SU-DHL-6 (cell line): ENCODE results near the gene LHX3.

ENCODE experiments used
- H2AFZ ChIP-seq: fragments of 200-600 bp; sonication (generic); 2 replicates; pipeline ENCODE4 v1.6.1; 2014; ENCODE audit warnings: low read depth, mild to moderate bottlenecking, moderate library complexity, mixed read lengths, antibody characterized with exemption, low read length; ENCODE audit not compliant: severe bottlenecking
- H3F3A ChIP-seq: fragments of 200-600 bp; shearing (Covaris generic); 2 replicates; pipeline ENCODE4 v1.6.0; 2016; ENCODE audit warnings: antibody characterized with exemption, mild to moderate bottlenecking; ENCODE audit not compliant: insufficient read depth
- H3K27ac ChIP-seq: fragments of 200-600 bp; sonication (generic); 2 replicates; pipeline ENCODE4 v1.5.1; 2016; ENCODE audit warnings: low read depth, mild to moderate bottlenecking, low read length, moderate library complexity, mixed read lengths
- H3K27me3 ChIP-seq: fragments of 200-600 bp; sonication (generic), shearing (Covaris generic); 2 replicates; pipeline ENCODE4 v1.6.0; 2014; ENCODE audit warnings: mild to moderate bottlenecking, low read length
- H3K36me3 ChIP-seq: fragments of 200-600 bp; sonication (generic); 2 replicates; pipeline ENCODE4 v1.6.1; 2014; ENCODE audit warnings: mild to moderate bottlenecking, low read length, mixed read lengths
- H3K4me2 ChIP-seq: fragments of 300-600, 200-600 bp; shearing (Covaris generic), sonication (generic); 2 replicates; pipeline ENCODE4 v1.6.0; 2014; ENCODE audit warnings: low read length, low read depth, mild to moderate bottlenecking; ENCODE audit not compliant: poor library complexity, severe bottlenecking
- H3K4me3 ChIP-seq: fragments of 200-600 bp; sonication (generic); 2 replicates; pipeline ENCODE4 v1.5.1; 2014; ENCODE audit warnings: antibody characterized with exemption, low read length, mild to moderate bottlenecking, mixed read lengths; ENCODE audit not compliant: insufficient read depth, poor library complexity, severe bottlenecking
- H3K79me2 ChIP-seq: fragments of 200-600 bp; sonication (generic); 2 replicates; pipeline ENCODE4 v1.6.1; 2014; ENCODE audit warnings: mild to moderate bottlenecking, low read length, moderate library complexity; ENCODE audit not compliant: insufficient read depth
- H3K9ac ChIP-seq: fragments of 200-600 bp; sonication (generic); 2 replicates; pipeline ENCODE4 v1.7.0; 2014; ENCODE audit warnings: mild to moderate bottlenecking, low read length
- H3K9me2 ChIP-seq: fragments of 200-600 bp; sonication (generic); replicated peaks from 2 replicates; pipeline ENCODE4 v1.6.1; 2014; ENCODE audit warnings: low read length; ENCODE audit not compliant: insufficient read depth
- H3K9me3 ChIP-seq: fragments of 200-600 bp; sonication (generic); 2 replicates; pipeline ENCODE4 v1.6.1; 2014; ENCODE audit warnings: low read length, mixed read lengths; ENCODE audit not compliant: insufficient read depth
- H4K20me1 ChIP-seq: fragments of 200-600 bp; sonication (generic); 2 replicates; pipeline ENCODE4 v1.6.1; 2014; ENCODE audit warnings: low read depth, mild to moderate bottlenecking, antibody characterized with exemption, low read length, moderate library complexity, mixed read lengths
- EZH2phosphoT487 ChIP-seq: fragments of 200-600 bp; sonication (generic), shearing (Covaris generic); conservative IDR thresholded peaks from 2 replicates; pipeline ENCODE4 v1.6.1; 2018; ENCODE audit warnings: mild to moderate bottlenecking, antibody characterized with exemption, low read length, moderate library complexity, mixed read lengths
- TF ChIP-seq, protein P1 (sequence below): fragments of 200-600 bp; sonication (generic); IDR thresholded peaks from one replicate; pipeline ENCODE4 v1.5.1; 2017; ENCODE audit warnings: antibody characterized with exemption, mild to moderate bottlenecking, low read length, moderate library complexity; ENCODE audit not compliant: insufficient read depth, poor library complexity, severe bottlenecking

The LHX3 gene

GRCh38 chr9:136189394-136190236 is 15.3 kb downstream of the LHX3 start:
- no peaks in the 10 kb centered on the region for H3F3A ChIP-seq
- no peaks in the 10 kb centered on the region for H4K20me1 ChIP-seq
- no peaks in the 10 kb centered on the region for H3K36me3 ChIP-seq
- H3K79me2 ChIP-seq, result no peaks in the 10 kb centered on the region
- H2AFZ ChIP-seq, result no peak overlapping the region
- no peak overlapping the region for H3K4me2 ChIP-seq
- no peak overlapping the region for H3K27ac ChIP-seq
- TF ChIP-seq EZH2phosphoT487, result no peak
- TF ChIP-seq, protein P1, sequence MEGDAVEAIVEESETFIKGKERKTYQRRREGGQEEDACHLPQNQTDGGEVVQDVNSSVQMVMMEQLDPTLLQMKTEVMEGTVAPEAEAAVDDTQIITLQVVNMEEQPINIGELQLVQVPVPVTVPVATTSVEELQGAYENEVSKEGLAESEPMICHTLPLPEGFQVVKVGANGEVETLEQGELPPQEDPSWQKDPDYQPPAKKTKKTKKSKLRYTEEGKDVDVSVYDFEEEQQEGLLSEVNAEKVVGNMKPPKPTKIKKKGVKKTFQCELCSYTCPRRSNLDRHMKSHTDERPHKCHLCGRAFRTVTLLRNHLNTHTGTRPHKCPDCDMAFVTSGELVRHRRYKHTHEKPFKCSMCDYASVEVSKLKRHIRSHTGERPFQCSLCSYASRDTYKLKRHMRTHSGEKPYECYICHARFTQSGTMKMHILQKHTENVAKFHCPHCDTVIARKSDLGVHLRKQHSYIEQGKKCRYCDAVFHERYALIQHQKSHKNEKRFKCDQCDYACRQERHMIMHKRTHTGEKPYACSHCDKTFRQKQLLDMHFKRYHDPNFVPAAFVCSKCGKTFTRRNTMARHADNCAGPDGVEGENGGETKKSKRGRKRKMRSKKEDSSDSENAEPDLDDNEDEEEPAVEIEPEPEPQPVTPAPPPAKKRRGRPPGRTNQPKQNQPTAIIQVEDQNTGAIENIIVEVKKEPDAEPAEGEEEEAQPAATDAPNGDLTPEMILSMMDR, result no peak
- H3K9me2 ChIP-seq, result no peaks in the 10 kb centered on the region
- H3K4me3 ChIP-seq, result no peak overlapping the region
- no peaks in the 10 kb centered on the region for H3K9me3 ChIP-seq
- H3K27me3 ChIP-seq, result no peaks in the 10 kb centered on the region
- no peak overlapping the region for H3K9ac ChIP-seq

- Histone ChIP-seq H3K4me3 (no peak overlapping the region), H3K79me2 (no peaks in the 10 kb centered on the region), H3K9me2 (no peaks in the 10 kb centered on the region), H2AFZ (no peak overlapping the region), H3K27me3 (no peaks in the 10 kb centered on the region), H3K27ac (no peak overlapping the region), H3K36me3 (no peaks in the 10 kb centered on the region), H3F3A (no peaks in the 10 kb centered on the region), H3K9me3 (no peaks in the 10 kb centered on the region), H3K4me2 (no peak overlapping the region), H4K20me1 (no peaks in the 10 kb centered on the region), H3K9ac (no peak overlapping the region)
- TF ChIP-seq EZH2phosphoT487, result no peak
- TF ChIP-seq, protein P1, result no peak
These were observed 17.0 kb downstream of the LHX3 start for GRCh38 chr9:136187683-136188586.

DNA sequence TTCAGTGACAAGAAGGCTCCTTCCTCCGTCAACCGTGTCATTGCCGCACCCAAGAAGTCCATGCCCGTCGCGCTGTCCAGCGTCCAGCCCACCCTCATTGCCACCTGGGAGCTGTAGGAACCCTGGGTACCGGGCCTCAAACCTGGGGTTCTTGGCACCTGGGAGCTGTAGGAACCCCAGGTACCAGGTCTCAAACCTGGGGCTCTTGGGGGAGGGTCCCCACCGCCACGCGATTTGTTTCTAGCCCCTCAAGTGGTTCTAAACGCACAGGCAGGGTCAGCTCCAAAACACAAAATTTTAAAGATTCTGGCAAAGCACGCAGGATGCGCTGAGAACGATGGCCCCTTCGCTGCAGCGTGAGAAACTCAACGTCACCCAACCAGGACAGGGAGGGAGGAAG is 17.7 kb downstream of the LHX3 start:
- Histone ChIP-seq H3K9me2 (no peaks in the 10 kb centered on the region), H3K79me2 (no peaks in the 10 kb centered on the region), H3K27me3 (no peaks in the 10 kb centered on the region), H3K4me3 (no peak overlapping the region), H3F3A (no peaks in the 10 kb centered on the region), H3K27ac (no peak overlapping the region), H3K36me3 (no peaks in the 10 kb centered on the region), H4K20me1 (no peaks in the 10 kb centered on the region), H3K9ac (no peak overlapping the region), H2AFZ (no peak overlapping the region), H3K4me2 (no peak overlapping the region), H3K9me3 (no peaks in the 10 kb centered on the region)
- TF ChIP-seq, protein P1, result no peak
- TF ChIP-seq EZH2phosphoT487, result no peak
